ENCODE data around the gene CENPC. TPM values are rescaled to one million over a fixed set of nuclear protein-coding genes. Genes with fewer than 3 reads are reported as not detected.

Gene CENPC
- total RNA-seq, 1 experiment from 2014 or later, result 19.7 TPM

GRCh38 chr4:67437974-67438713 is 107.2 kb downstream of the CENPC start:
- TF ChIP-seq, protein P1, sequence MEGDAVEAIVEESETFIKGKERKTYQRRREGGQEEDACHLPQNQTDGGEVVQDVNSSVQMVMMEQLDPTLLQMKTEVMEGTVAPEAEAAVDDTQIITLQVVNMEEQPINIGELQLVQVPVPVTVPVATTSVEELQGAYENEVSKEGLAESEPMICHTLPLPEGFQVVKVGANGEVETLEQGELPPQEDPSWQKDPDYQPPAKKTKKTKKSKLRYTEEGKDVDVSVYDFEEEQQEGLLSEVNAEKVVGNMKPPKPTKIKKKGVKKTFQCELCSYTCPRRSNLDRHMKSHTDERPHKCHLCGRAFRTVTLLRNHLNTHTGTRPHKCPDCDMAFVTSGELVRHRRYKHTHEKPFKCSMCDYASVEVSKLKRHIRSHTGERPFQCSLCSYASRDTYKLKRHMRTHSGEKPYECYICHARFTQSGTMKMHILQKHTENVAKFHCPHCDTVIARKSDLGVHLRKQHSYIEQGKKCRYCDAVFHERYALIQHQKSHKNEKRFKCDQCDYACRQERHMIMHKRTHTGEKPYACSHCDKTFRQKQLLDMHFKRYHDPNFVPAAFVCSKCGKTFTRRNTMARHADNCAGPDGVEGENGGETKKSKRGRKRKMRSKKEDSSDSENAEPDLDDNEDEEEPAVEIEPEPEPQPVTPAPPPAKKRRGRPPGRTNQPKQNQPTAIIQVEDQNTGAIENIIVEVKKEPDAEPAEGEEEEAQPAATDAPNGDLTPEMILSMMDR (IDR thresholded peaks at IDR 0.05; ENCODE audit: insufficient read depth in 1 of 2, low read depth in 1 of 2, low read length in 1 of 2, severe bottlenecking in 1 of 2, unreplicated experiment in 1 of 2), result no peak
- Mint-ChIP-seq H3K36me3 (ENCODE audit: insufficient read depth, unreplicated experiment) (peaks cover 6% of the 10 kb centered on the region), H3K9me3 (ENCODE audit: unreplicated experiment) (peaks cover 18% of the 10 kb centered on the region), H3K27ac (ENCODE audit: unreplicated experiment) (no peak overlapping the region), H3K4me1 (ENCODE audit: low read depth, unreplicated experiment) (peaks cover 9% of the 10 kb centered on the region), H3K27me3 (ENCODE audit: insufficient read depth, unreplicated experiment) (no peaks in the 10 kb centered on the region), H3K4me3 (ENCODE audit: unreplicated experiment) (no peak overlapping the region)
- no peaks in the 10 kb centered on the region for H3K27me3 ChIP-seq (replicated peaks; ENCODE audit: control insufficient read depth, insufficient read depth, low read length)
- H3K4me3 ChIP-seq (ENCODE audit: low read depth, low read length), result no peak overlapping the region
- ChIA-PET POLR2A (no interaction called here), CTCF (no interaction called here)
- no peaks in the 10 kb centered on the region; the same call in 1 of the 2 replicates for H3K4me1 ChIP-seq
- intact Hi-C loops (cut with micrococcal nuclease; ENCODE audit: unreplicated experiment), result no loop called here
- no peaks in the 10 kb centered on the region for H3K36me3 ChIP-seq (ENCODE audit: control insufficient read depth, insufficient read depth, low read length)
- no peaks in the 10 kb centered on the region for H3K9me3 ChIP-seq
- no TSS peak for BruUV-seq (replicated peaks)
- peak in 1 of 2 experiments; percentile 2 for DNase-seq

- peaks cover 9% of the 10 kb centered on the region for H3K4me1 Mint-ChIP-seq (ENCODE audit: low read depth, unreplicated experiment)
- H3K36me3 ChIP-seq (ENCODE audit: control insufficient read depth, insufficient read depth, low read length), result no peaks in the 10 kb centered on the region
- intact Hi-C loops (cut with micrococcal nuclease; ENCODE audit: unreplicated experiment), result no loop called here
- no peaks in the 10 kb centered on the region for H3K27me3 Mint-ChIP-seq (ENCODE audit: insufficient read depth, unreplicated experiment)
- POLR2A ChIA-PET, result no interaction called here
- H3K9me3 ChIP-seq, result no peaks in the 10 kb centered on the region
- no peak overlapping the region for H3K27ac Mint-ChIP-seq (ENCODE audit: unreplicated experiment)
- H3K36me3 Mint-ChIP-seq (ENCODE audit: insufficient read depth, unreplicated experiment), result peaks cover 6% of the 10 kb centered on the region
- H3K4me3 ChIP-seq (ENCODE audit: low read depth, low read length), result no peak overlapping the region
- peaks cover 8% of the 10 kb centered on the region for H3K9me3 Mint-ChIP-seq (ENCODE audit: unreplicated experiment)
- TF ChIP-seq, protein P1 (IDR thresholded peaks at IDR 0.05; ENCODE audit: insufficient read depth in 1 of 2, low read depth in 1 of 2, low read length in 1 of 2, severe bottlenecking in 1 of 2, unreplicated experiment in 1 of 2), result no peak
- CTCF ChIA-PET, result no interaction called here
- H3K4me3 Mint-ChIP-seq (ENCODE audit: unreplicated experiment), result no peak overlapping the region
- H3K4me1 ChIP-seq, result no peaks in the 10 kb centered on the region; the same call in 1 of the 2 replicates
- H3K27me3 ChIP-seq (replicated peaks; ENCODE audit: control insufficient read depth, insufficient read depth, low read length), result no peaks in the 10 kb centered on the region
- no peak for DNase-seq
- no TSS peak for BruUV-seq (replicated peaks)
These were observed 108.6 kb downstream of the CENPC start for GRCh38 chr4:67436742-67437141.

DNA sequence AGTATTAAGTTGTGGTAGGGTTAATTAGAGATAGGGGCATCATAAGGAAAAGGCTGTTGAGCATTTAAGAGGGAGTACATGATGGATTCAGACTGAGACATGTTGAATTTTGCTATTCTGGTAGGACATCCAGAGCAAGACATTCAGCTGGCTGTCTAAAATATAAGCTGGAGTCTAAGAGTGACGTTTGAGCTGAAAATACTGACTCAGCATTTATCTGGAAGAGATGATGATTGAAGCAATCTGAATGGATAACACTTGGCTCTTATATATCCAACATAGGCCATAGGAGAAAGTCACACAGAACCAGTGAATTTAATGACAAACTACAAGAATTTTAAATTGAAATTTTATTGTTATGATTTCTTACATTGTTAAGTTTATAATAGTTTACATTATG is 114.3 kb downstream of the CENPC start:
- no TSS peak for BruUV-seq (replicated peaks)
- no peaks in the 10 kb centered on the region for H3K27me3 Mint-ChIP-seq (ENCODE audit: insufficient read depth, unreplicated experiment)

More for the DNA sequence above, 114.3 kb downstream of the CENPC start:
- ChIA-PET CTCF (no interaction called here), POLR2A (no interaction called here)
- Mint-ChIP-seq H3K4me1 (ENCODE audit: low read depth, unreplicated experiment) (no peaks in the 10 kb centered on the region), H3K27ac (ENCODE audit: unreplicated experiment) (no peak overlapping the region), H3K9me3 (ENCODE audit: unreplicated experiment) (no peaks in the 10 kb centered on the region), H3K4me3 (ENCODE audit: unreplicated experiment) (no peak overlapping the region), H3K36me3 (ENCODE audit: insufficient read depth, unreplicated experiment) (no peaks in the 10 kb centered on the region)
- TF ChIP-seq, protein P1 (IDR thresholded peaks at IDR 0.05; ENCODE audit: insufficient read depth in 1 of 2, low read depth in 1 of 2, low read length in 1 of 2, severe bottlenecking in 1 of 2, unreplicated experiment in 1 of 2), result no peak
- no peaks in the 10 kb centered on the region for H3K4me1 ChIP-seq
- no peak overlapping the region for H3K4me3 ChIP-seq (ENCODE audit: low read depth, low read length)
- no peaks in the 10 kb centered on the region for H3K27me3 ChIP-seq (replicated peaks; ENCODE audit: control insufficient read depth, insufficient read depth, low read length)
- intact Hi-C loops (cut with micrococcal nuclease; ENCODE audit: unreplicated experiment), result no loop called here
- DNase-seq, result no peak
- no peaks in the 10 kb centered on the region for H3K9me3 ChIP-seq
- H3K36me3 ChIP-seq (ENCODE audit: control insufficient read depth, insufficient read depth, low read length), result no peaks in the 10 kb centered on the region

Data from Caco-2 (cell line).